Measurements from ENCODE around the gene KRT7.

KRT7 gene

DNA sequence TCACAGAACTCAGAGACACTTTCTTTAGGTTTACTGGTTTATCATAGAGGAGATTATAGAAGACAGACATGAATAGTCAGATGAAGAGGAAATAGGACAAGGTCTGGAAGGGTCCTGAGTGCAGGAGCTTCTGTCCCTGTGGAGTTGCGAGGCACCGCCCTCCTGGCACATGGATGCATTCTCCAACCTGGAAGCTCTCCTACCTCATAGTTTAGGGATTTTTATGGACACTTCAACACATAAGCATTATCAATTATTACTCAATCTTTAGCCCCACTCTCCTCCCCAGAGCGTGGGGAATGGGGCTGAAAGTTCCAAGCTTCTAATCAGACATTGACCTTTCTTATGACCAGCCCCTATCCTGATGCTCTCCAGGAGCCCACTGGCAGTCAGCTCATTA is 12.6 kb upstream of the KRT7 start:
- H3K27me3 ChIP-seq (ENCODE audit: control insufficient read depth, low read length): peaks cover 26% of the 10 kb centered on the region
- no peaks in the 10 kb centered on the region for H3F3A ChIP-seq (ENCODE audit: control insufficient read depth, insufficient read depth)
- no peaks in the 10 kb centered on the region for H3K4me1 ChIP-seq (ENCODE audit: control insufficient read depth, low read length)
- H3K27ac ChIP-seq (ENCODE audit: low read depth, low read length): no peak overlapping the region
- H3K9me2 ChIP-seq (replicated peaks; ENCODE audit: control insufficient read depth, low read length): no peaks in the 10 kb centered on the region
- no peaks in the 10 kb centered on the region for H3K79me2 ChIP-seq (ENCODE audit: control insufficient read depth, low read length)
- no peaks in the 10 kb centered on the region for H3K36me3 ChIP-seq (ENCODE audit: control insufficient read depth, low read length)
- no peak overlapping the region for H3K4me3 ChIP-seq (ENCODE audit: low read length)
- TF ChIP-seq CTCF (IDR thresholded peaks at IDR 0.05; ENCODE audit: low read depth, low read length, poor library complexity, severe bottlenecking): no peak
- TF ChIP-seq EZH2phosphoT487 (IDR thresholded peaks at IDR 0.05; ENCODE audit: borderline replicate concordance, low read length): no peak
- H4K20me1 ChIP-seq (ENCODE audit: control insufficient read depth, insufficient read depth, low read depth, low read length): no peaks in the 10 kb centered on the region
- H3K9me3 ChIP-seq (ENCODE audit: control insufficient read depth, insufficient read depth, low read length): no peaks in the 10 kb centered on the region
- no peak overlapping the region for H3K4me2 ChIP-seq (ENCODE audit: low read length)

DNA sequence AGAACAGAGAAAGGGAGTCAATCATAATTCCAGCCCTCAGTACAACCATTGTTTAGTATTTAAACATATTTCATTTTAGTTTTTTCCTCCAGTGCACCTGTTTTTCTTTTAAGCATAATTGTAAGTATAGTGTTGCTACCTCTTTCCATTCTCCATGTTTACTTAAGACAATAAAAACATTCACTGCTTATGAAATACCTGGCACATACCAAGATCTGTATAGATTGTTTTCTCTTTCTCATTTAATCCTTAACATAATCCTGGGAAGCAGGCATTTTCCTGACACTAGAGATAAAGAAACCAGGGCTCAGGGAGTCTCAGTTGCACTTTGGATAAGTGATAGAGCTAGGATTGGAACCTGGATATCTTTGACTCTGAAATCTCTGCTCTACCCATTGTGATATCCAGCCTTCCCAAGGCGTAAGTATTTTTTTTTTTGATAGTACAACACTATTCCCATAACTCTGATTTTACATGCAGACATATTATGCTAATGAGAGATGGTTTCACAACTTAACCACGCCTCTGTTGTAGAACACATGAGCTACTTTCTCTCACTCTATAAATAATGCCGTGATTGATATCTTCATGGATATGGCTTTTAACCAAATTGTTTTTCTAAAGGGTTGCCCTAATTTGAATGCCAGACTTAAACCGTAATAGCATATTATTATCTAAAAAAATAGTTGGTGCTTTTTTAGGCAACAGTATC is 11.8 kb upstream of the KRT7 start:
- Histone ChIP-seq H3K27ac (ENCODE audit: low read depth, low read length) (no peak overlapping the region), H3K9me3 (ENCODE audit: control insufficient read depth, insufficient read depth, low read length) (no peaks in the 10 kb centered on the region), H4K20me1 (ENCODE audit: control insufficient read depth, insufficient read depth, low read depth, low read length) (no peaks in the 10 kb centered on the region), H3K36me3 (ENCODE audit: control insufficient read depth, low read length) (no peaks in the 10 kb centered on the region), H3K27me3 (ENCODE audit: control insufficient read depth, low read length) (peaks cover 26% of the 10 kb centered on the region), H3K9me2 (replicated peaks; ENCODE audit: control insufficient read depth, low read length) (no peaks in the 10 kb centered on the region), H3K79me2 (ENCODE audit: control insufficient read depth, low read length) (no peaks in the 10 kb centered on the region), H3K4me1 (ENCODE audit: control insufficient read depth, low read length) (no peaks in the 10 kb centered on the region), H3K4me2 (ENCODE audit: low read length) (no peak overlapping the region), H3K4me3 (ENCODE audit: low read length) (no peak overlapping the region), H3F3A (ENCODE audit: control insufficient read depth, insufficient read depth) (no peaks in the 10 kb centered on the region)
- TF ChIP-seq EZH2phosphoT487 (IDR thresholded peaks at IDR 0.05; ENCODE audit: borderline replicate concordance, low read length): no peak
- no peak for TF ChIP-seq CTCF (IDR thresholded peaks at IDR 0.05; ENCODE audit: low read depth, low read length, poor library complexity, severe bottlenecking)

- Histone ChIP-seq H3K27ac (ENCODE audit: low read depth, low read length) (no peak overlapping the region), H3K9me3 (ENCODE audit: control insufficient read depth, insufficient read depth, low read length) (no peaks in the 10 kb centered on the region), H3K4me1 (ENCODE audit: control insufficient read depth, low read length) (no peaks in the 10 kb centered on the region), H3K9me2 (replicated peaks; ENCODE audit: control insufficient read depth, low read length) (no peaks in the 10 kb centered on the region), H3K27me3 (ENCODE audit: control insufficient read depth, low read length) (peaks cover 26% of the 10 kb centered on the region), H3K79me2 (ENCODE audit: control insufficient read depth, low read length) (no peaks in the 10 kb centered on the region), H3K4me2 (ENCODE audit: low read length) (no peak overlapping the region), H3K36me3 (ENCODE audit: control insufficient read depth, low read length) (no peaks in the 10 kb centered on the region), H4K20me1 (ENCODE audit: control insufficient read depth, insufficient read depth, low read depth, low read length) (no peaks in the 10 kb centered on the region), H3F3A (ENCODE audit: control insufficient read depth, insufficient read depth) (no peaks in the 10 kb centered on the region), H3K4me3 (ENCODE audit: low read length) (no peak overlapping the region)
- no peak for TF ChIP-seq EZH2phosphoT487 (IDR thresholded peaks at IDR 0.05; ENCODE audit: borderline replicate concordance, low read length)
- peak; percentile 71 for TF ChIP-seq CTCF (IDR thresholded peaks at IDR 0.05; ENCODE audit: low read depth, low read length, poor library complexity, severe bottlenecking)
These were observed 11.1 kb upstream of the KRT7 start for GRCh38 chr12:52221912-52222457.
